ENCODE results near the gene CARD9.
A peak's percentile ranks its signal among the peaks of the same experiment; 100 is the strongest.

Gene CARD9

GRCh38 chr9:136344544-136345280 is 28.8 kb downstream of the CARD9 start:
- DNase-seq, result no peak

GRCh38 chr9:136343884-136344269 is 29.6 kb downstream of the CARD9 start:
- no peak for DNase-seq

GRCh38 chr9:136343121-136343883 is 30.2 kb downstream of the CARD9 start:
- DNase-seq, result no peak

DNA sequence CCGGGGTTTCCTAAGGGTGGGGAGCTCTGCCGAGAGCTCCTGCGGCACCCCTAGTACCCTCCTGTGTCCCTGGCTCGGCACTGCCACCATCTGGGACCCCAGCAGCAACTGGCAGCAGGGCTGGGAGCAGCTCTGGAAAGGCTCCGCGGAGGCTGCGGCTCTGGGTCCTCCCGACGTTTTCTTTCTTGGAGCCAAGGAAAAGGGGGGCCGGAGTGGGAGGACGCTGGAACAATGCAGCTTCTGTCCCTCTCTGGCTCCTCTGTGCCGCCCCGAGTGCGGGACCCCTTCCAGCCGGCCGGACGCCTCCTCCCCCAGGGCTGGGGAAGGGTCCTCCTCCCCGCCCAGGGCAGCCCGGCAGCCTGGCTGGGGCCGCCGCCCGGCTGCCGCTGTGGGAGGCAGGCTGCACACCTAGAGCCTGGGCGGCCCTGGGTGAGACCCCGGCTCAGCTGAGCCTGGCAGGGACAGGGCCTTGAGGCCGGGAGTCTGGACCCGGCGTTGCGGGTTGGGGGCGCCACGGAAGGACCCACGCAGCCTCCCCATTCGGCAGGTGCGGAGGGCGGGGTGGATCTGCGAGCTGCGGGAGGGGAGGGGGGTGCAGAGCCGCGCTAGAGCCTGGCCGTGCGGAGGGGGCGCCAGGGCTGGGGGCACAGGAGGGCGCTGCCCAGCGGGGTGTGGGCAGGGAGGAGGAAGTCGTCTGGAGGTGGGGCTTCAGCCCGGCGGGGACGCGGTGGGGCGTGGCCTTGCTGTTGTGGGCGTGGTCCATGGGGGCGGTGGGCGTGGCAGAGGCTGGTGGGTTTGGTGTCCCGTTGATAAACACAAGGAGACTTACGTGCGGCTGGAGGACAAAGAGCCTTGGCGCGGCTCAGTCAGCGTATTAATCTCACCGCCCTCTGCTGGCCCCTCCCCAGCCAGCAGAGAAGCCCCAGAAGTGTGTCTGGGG is 31.0 kb downstream of the CARD9 start:
- DNase-seq, result peak; percentile 60

DNA sequence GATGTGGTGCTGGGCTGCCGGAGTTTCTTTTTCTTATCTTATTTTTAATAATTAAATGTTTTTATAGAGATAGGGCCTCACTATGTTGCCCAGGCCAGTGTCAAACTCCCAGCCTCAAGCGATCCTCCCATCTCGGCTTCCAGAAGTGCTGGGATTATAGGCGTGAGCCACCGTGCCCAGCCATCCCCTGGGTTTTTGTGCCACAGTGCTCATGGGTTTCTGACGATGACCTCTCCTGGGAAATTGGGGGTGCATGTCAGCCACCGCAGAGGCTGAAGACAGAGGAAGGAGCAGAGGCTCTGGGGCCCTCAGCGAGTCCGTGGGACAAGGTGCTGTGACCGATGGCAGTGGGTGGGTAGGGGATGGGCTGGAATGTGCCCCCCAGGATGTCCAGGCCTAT is 31.7 kb downstream of the CARD9 start:
- DNase-seq, result no peak

GRCh38 chr9:136341042-136341655 is 32.3 kb downstream of the CARD9 start:
- no peak for DNase-seq

DNA sequence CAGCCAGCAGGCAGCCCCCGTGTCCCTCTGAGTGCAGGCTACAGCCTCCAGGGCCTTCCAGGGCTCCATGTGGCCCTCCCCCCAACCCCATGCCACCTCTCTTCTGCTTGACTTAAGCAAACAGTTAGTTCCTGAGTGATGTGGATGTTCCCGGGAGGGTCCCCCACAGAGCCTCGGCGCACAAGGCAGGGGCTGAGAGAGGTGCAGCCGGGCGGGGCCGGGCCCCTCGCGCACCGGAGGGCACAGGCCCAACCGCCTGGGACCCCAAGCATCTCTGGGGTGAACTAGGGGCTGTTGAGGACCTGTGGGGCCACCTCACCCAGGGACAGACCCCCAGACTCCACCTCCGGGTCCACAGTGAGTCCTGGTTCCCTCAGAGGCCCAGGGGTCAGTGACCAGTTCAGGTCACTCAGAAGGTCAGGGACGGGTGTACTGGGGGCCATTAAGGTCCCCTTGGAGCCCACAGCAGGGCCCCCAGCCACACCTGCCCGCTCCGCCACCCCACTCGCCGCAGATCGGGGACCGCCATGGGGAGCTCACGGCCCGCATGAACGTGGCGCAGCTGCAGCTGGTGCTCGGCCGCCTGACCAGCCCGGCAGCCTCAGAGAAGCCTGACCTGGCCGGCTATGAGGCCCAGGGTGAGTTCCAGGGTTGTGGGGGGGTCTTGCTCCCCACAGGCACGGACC is 33.0 kb downstream of the CARD9 start:
- DNase-seq, result no peak

DNA sequence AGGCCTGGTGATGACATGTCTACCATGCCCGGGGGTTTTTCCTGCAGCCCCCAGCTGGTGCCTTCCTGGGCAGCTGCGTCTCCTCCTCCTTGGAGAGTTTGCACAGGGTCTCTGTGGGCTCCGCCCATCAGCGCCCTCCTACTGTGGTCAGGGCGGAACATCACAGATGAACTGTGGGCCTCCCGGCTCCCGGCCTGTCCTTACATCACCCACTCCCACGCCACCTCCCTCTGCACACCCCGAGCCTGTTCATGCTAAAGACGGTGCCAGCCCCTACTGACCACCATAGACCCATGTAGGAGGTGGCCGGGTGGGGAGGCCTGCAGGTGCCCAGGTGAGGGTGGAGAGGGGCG is 33.5 kb downstream of the CARD9 start:
- DNase-seq, result no peak

GRCh38 chr9:136339173-136339957 is 34.1 kb downstream of the CARD9 start:
- DNase-seq, result peak; percentile 36

DNA sequence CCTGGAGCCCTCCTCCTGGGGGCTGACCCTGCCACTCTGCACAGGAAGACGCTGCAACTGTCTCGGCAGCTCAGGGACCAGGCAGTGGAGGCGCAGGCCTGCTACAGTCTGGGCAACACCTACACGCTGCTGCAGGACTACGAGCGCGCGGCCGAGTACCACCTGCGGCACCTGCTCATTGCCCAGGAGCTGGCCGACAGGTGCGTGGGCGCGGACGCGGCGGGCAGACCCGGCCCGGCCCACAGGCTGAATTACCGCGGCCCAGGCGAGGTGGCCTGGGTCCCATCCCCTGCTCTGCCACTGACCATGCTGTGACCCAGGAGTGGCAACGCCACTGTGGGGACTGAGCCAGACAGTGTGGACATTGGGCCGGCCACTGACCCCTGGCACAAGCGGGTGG is 35.0 kb downstream of the CARD9 start:
- no peak for DNase-seq

DNA sequence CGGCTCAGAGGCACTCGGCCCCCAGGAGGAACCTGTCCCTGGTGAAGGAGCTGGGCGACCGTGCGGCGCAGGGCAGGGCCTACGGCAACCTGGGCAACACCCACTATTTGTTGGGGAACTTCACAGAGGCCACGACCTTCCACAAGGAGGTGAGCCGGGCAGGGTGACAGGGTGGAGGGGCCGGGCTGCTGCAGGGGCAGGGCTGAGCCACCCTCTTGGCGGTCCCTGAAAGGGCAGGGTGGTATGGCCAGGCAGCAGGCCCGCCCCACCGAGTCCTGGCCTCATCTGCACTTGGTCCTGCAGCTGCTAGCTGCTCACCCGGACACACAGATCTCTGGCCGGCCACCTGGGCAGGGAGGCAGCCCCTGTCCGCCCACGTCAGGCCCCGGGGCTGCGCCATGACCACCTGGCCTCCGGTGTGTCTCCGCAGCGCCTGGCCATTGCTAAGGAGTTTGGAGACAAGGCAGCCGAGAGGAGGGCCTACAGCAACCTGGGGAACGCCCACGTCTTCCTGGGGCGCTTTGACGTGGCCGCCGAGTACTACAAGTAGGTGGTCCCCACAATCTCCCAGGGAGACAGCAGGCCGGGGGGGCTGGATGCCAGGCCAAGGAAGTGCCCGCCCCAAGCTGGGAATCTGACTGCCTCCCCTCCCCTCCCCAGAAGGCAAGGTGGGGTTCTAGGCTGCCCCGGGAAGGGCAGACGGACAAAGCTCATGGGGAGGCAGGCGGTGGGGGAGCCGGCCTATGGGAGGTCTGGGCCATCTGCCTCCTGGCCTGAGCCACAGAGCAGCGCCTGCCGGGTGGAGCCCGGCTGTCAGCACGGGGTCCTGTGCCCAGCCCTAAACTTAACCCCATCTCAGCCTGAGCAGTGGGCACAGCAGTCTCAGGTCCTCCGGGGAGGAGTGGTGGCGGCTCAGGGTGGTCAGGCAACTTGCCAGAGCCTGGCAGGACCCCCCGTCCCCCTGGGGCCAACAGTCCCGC is 35.8 kb downstream of the CARD9 start:
- DNase-seq, result no peak

GRCh38 chr9:136336881-136337280 is 36.6 kb downstream of the CARD9 start:
- no peak for DNase-seq

- DNase-seq, result peak; percentile 67
These were observed 37.2 kb downstream of the CARD9 start for GRCh38 chr9:136336156-136336870.

DNA sequence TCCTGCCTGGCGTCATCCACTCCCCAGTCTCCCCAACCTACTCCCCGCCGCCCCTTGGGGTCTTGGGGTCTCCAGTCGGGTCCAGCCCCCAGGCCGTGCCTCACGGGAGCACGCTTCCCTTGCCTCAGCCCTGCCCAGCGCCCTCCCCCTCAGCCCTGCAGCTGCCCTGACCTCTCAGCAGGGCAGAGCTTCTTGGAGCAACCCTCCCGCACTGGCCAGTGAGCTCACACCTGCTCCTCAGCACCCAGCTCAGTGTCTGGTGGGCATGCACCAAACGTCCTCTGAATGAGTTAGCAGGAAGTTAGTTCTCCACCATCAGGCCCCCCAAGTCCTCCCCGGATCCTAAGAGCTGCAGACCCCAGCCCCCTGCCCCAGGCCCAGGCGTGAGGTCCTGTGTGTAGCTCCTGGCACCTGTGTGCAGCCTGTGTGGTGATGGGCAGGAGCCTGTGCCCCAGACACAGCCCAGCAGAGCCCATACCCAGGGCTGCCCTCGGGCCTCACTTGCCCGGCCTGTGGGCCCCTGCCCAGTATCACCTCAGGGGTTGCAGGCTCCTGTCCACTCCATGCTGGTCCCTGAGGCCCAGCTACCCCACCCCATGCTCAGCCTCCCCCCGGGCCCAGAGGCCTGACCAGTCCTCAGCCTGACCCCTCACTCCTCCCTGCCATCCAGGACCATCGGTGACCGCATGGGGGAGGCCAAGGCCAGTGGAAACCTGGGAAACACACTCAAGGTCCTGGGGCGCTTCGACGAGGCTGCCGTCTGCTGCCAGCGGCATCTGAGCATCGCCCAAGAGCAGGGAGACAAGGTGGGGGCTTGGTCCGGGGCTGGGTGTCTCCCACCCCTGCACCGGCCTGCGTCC is 37.9 kb downstream of the CARD9 start:
- DNase-seq, result no peak

DNA sequence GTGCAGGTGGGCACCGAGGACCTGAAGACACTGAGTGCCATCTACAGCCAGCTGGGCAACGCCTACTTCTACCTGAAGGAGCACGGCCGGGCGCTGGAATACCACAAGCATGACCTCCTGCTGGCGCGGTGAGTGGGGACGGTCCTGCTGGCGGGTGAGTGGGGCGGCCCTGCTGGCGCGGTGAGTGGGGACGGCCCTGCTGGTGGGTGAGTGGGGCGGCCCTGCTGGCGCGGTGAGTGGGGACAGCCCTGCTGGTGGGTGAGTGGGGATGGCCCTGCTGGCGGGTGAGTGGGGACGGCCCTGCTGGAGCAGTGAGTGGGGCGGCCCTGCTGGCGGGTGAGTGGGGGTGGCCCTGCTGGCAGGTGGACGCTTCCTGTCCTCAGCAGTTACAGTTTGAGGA is 38.9 kb downstream of the CARD9 start:
- DNase-seq, result no peak

GRCh38 chr9:136333486-136333885 is 40.0 kb downstream of the CARD9 start:
- no peak for DNase-seq

DNA sequence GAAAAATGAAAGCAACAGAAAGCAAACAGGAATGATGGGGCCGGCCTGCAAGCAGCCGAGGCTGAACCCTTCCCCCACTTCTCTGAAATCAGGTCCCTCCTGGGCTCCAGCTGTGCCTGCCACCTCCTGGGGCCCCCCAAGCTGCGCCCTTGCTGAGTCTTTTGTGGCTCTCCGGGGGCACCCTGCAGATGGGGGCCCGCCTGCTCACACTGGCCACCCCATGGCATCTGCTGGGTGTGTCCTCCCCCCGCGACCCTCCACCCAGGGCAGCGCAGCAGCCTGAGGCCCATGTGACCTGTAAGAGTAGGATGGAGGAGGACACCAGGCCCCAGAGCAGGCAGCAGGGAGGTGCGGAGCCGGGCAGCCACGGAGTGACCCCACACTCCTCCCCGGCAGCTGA is 40.4 kb downstream of the CARD9 start:
- no peak for DNase-seq

GRCh38 chr9:136332482-136332983 is 40.9 kb downstream of the CARD9 start:
- DNase-seq, result no peak
